Heart right ventricle (tissue), 16 donors: ENCODE measurements around the gene ICOS. TPM values are rescaled to one million over a fixed set of nuclear protein-coding genes. Genes with fewer than 3 reads are reported as not detected.
"Not testable (repeated sequence)": the region's sequence is repeated elsewhere in the genome, so short reads cannot be mapped to it uniquely, and the experiment has no call there.

Experiments used
- ATAC-seq, 8 donors: fragments of 200-7000 bp; cut with Tn5 transposase; one replicate each; pipeline ENCODE4 v1.9.1; 2020; ENCODE audit warnings: mild to moderate bottlenecking in 8 of 8, moderate library complexity in 8 of 8, moderate number of reproducible peaks in 1 of 8
- DNase-seq, 2 donors: peaks; one replicate each; pipeline ENCODE4 v3.0.0-alpha.2; 2020
- H3K27ac ChIP-seq, 10 donors: fragments of 200-600 bp; sonication (generic) in 2 of 10; one replicate each; pipeline versions ENCODE4 v1.5.0 to v1.8.0; 2020 to 2022; ENCODE audit warnings: mild to moderate bottlenecking in 3 of 10
- H3K27me3 ChIP-seq, 7 donors: fragments of 200-600 bp; one replicate each; pipeline ENCODE4 v1.8.0; 2021 to 2022; ENCODE audit warnings: mild to moderate bottlenecking in 2 of 7
- H3K36me3 ChIP-seq, 9 donors: fragments of 200-600 bp; sonication (generic) in 1 of 9; one replicate each; pipeline versions ENCODE4 v1.5.0 to v1.8.0; 2020 to 2022; ENCODE audit warnings: mild to moderate bottlenecking in 2 of 9
- H3K4me1 ChIP-seq, 9 donors: fragments of 200-600 bp; sonication (generic) in 1 of 9; one replicate each; pipeline versions ENCODE4 v1.5.0 to v1.8.0; 2020 to 2022; ENCODE audit warnings: mild to moderate bottlenecking in 4 of 9
- H3K4me3 ChIP-seq, 10 donors: fragments of 200-600 bp; sonication (generic) in 2 of 10; one replicate each; pipeline versions ENCODE4 v1.5.0 to v1.8.0; 2020 to 2022; ENCODE audit warnings: mild to moderate bottlenecking in 7 of 10, moderate library complexity in 2 of 10
- H3K9me3 ChIP-seq, 11 donors: fragments of 200-600 bp in 10 of 11; sonication (generic) in 2 of 11; one replicate each; pipeline versions ENCODE4 v1.5.0 to v1.8.0; 2013 to 2022; ENCODE audit warnings: mild to moderate bottlenecking in 2 of 11, control low read depth in 1 of 11, moderate library complexity in 1 of 11
- CTCF ChIP-seq, 9 donors: fragments of 200-600 bp; sonication (generic) in 2 of 9; IDR thresholded peaks; one replicate each; pipeline versions ENCODE4 v1.5.0 to v1.8.0; 2021 to 2022; ENCODE audit warnings: antibody characterized with exemption in 9 of 9, mild to moderate bottlenecking in 5 of 9, moderate library complexity in 1 of 9
- WGBS, 2 donors: extraction: QIAGEN DNeasy Blood & Tissue Kit; methylation state at CpG; one replicate each; pipeline ENCODE4 v1.1.7; 2013; ENCODE audit warnings: inconsistent platforms in 1 of 2; 5-methylcytosine and 5-hydroxymethylcytosine counted together
- intact Hi-C, 10 donors: fragments of 100-400 bp; cut with DNase I; formaldehyde crosslinking; loops; one replicate each; pipeline versions ENCODE4 v1.11.1 to v1.14.2; 2022
- polyA plus RNA-seq, 2 donors: library from polyadenylated mRNA; stranded (reverse); fragments of 200-250 nt; gene quantifications; one replicate each; pipeline ENCODE4 v1.2.3, GENCODE V29; 2013
- total RNA-seq, 10 donors: library from RNA; stranded (reverse); fragmentation: NEBNext Ultra II Directional in 3 of 10; extraction: Animal tissue kit (Norgen Biotek cat#: 25700) in 3 of 10; gene quantifications; one replicate each; pipeline versions ENCODE4 v1.2.1 to v1.2.4, GENCODE V29; 2021 to 2023
- donor health status: Arrhythmogenic right ventricular cardiomyopathy.
- donor health status: ischemic (EF 13 %, LVEDD 7.1; RV severe dilation, severe dysfunction).
- donor health status: healthy with polysubstance abuse.
- donor health status: DM: no; HTN: yes; CAD: no.
- donor health status: DM: no; HTN: no; CAD: no.
- donor health status: ischemic (EF 25% LVEDD 6.9; RV normal size, moderate dysfunction).
- donor health status: ischemic (EF 25% LVEDD 5.7; RV mildly dilated, moderate dysfunction).
- donor health status: healthy.
- donor health status: DM: yes; HTN: yes; CAD: no.
- donor health status: Ischemic cardiomyopathy.
- donor health status: ischemic (EF 35%, LVEDD 5.7; RV mildly dilated, moderate dysfunction).
- donor health status: nonischemic (EF 11% LVEDD 7.7; RV severe dilation, severe dysfunction).
- donor health status: DM: yes; HTN: yes; CAD: no.
- donor health status: PGD.
- donor health status: ischemic (EF 29% LVEDD 5.4; RV normal size, mild dysfunction).
- donor health status: nonischemic (EF 23%, LVEDD 6.1; RV moderate dilation, normal function).

Gene ICOS
- total and polyA plus RNA-seq, 12 donors: 0.01 to 1.2 (median 0.09) TPM; not detected in 7

- H3K27ac ChIP-seq: no peak overlapping the region
- H3K4me1 ChIP-seq: peaks cover 0 to 25% (median 12%) of the 10 kb centered on the region in 9 donors
- no peaks in the 10 kb centered on the region for H3K36me3 ChIP-seq
- intact Hi-C loops: no loop called here
- TF ChIP-seq CTCF (IDR thresholded peaks at IDR 0.05): no peak
- no peaks in the 10 kb centered on the region for H3K27me3 ChIP-seq
- ATAC-seq (peak in 4 of 8 donors; percentile 22 to 47 (median 44)), DNase-seq (no peak)
- no peaks in the 10 kb centered on the region for H3K9me3 ChIP-seq
- H3K4me3 ChIP-seq: no peak overlapping the region
- 38 to 50% methylated on average over 3 of the region's 3 CpGs for WGBS, 2 donors
These were observed 17.7 kb upstream of the ICOS start for GRCh38 chr2:203918839-203919238.

GRCh38 chr2:203925512-203926158, 10.9 kb upstream of the ICOS start:
- H3K27ac ChIP-seq: no peak overlapping the region
- no peaks in the 10 kb centered on the region for H3K27me3 ChIP-seq
- H3K4me3 ChIP-seq: no peak overlapping the region
- H3K4me1 ChIP-seq: no peaks in the 10 kb centered on the region
- intact Hi-C loops: no loop called here
- ATAC-seq (no peak), DNase-seq (no peak)
- H3K9me3 ChIP-seq: no peaks in the 10 kb centered on the region
- TF ChIP-seq CTCF (IDR thresholded peaks at IDR 0.05): no peak
- WGBS, 2 donors: 90 to 91% methylated on average over 3 of the region's 3 CpGs
- H3K36me3 ChIP-seq: no peaks in the 10 kb centered on the region

GRCh38 chr2:203928849-203929248, 7.7 kb upstream of the ICOS start:
- Histone ChIP-seq H3K4me3 (no peak overlapping the region), H3K9me3 (no peaks in the 10 kb centered on the region), H3K27ac (no peak overlapping the region), H3K36me3 (no peaks in the 10 kb centered on the region), H3K27me3 (no peaks in the 10 kb centered on the region), H3K4me1 (no peaks in the 10 kb centered on the region)
- DNase-seq (no peak), ATAC-seq (no peak)
- intact Hi-C loops: no loop called here
- TF ChIP-seq CTCF (IDR thresholded peaks at IDR 0.05): peak in 6 of 9 donors; percentile 13 to 50 (median 26)

DNA sequence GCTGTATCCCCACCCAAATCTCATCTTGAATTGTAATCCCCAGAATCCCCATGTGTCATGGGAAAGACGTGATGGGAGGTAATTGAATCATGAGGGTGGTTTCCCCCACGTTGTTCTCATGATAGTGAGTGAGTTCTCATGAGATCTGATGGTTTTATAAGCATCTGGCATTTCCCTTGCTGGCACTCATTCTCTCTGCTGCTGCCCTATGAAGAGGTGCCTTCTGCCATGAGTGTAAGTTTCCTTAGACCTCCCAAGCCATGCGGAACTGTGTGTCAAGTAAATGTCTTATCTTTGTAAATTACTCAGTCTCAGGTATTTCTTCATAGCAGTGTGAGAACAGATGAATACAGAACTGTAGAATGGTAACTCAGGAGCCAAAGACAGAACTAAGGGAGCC, 5.3 kb upstream of the ICOS start:
- ATAC-seq, H3K27me3 ChIP-seq, H3K9me3 ChIP-seq, DNase-seq, H3K4me3 ChIP-seq, H3K4me1 ChIP-seq, intact Hi-C loops, H3K27ac ChIP-seq, H3K36me3 ChIP-seq: not testable (repeated sequence)
- 68 to 90% methylated on average over 3 of the region's 3 CpGs for WGBS, 2 donors

- ATAC-seq (no peak), DNase-seq (no peak)
- no peaks in the 10 kb centered on the region for H3K9me3 ChIP-seq
- H3K27ac ChIP-seq: peak overlapping the region in 1 of 10 donors; percentile 60
- no peaks in the 10 kb centered on the region for H3K36me3 ChIP-seq
- TF ChIP-seq CTCF (IDR thresholded peaks at IDR 0.05): no peak
- no peaks in the 10 kb centered on the region for H3K27me3 ChIP-seq
- 64 to 65% methylated on average over 5 of the region's 5 CpGs for WGBS, 2 donors
- intact Hi-C loops: no loop called here
- no peak overlapping the region for H3K4me3 ChIP-seq
- no peaks in the 10 kb centered on the region for H3K4me1 ChIP-seq
These were observed 2.5 kb upstream of the ICOS start for GRCh38 chr2:203934041-203934492.
